ENCODE measurements around the gene PRKN.

The PRKN gene

DNA sequence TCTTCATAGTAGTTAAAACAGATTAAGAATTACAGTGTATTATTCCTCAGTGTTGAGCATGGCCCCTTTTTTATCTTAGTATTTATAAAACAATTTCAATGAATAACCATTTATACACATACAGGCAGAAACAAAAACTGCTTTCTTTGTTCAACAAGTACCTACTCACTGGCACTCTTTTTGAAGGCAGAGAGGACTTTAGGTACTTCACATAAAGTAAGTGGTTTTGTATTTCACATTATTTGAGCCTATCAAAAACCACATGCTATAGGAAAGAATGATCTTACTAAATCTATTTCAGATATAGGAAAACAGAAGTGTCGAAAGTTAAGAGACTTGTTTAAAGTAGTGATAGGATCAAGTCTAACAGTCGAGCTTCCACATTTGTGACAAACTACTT, 73.8 kb downstream of the PRKN start:
- 83 to 90% methylated on average over 2 of the region's 2 CpGs for WGBS, 2 experiments
- Histone ChIP-seq H3K4me1 (ENCODE audit: control insufficient read depth, insufficient read depth, low read length) (no peaks in the 10 kb centered on the region), H3K36me3 (ENCODE audit: control insufficient read depth, insufficient read depth, low read length) (no peaks in the 10 kb centered on the region), H3K27ac (ENCODE audit: insufficient read depth, low read depth, low read length, poor library complexity, severe bottlenecking) (no peak overlapping the region), H3K9me3 (ENCODE audit: control insufficient read depth, low read length) (no peaks in the 10 kb centered on the region), H3K27me3 (ENCODE audit: control insufficient read depth, insufficient read depth, low read length, poor library complexity, severe bottlenecking) (no peaks in the 10 kb centered on the region), H3K4me3 (ENCODE audit: insufficient read depth, low read depth, low read length) (no peak overlapping the region)

DNA sequence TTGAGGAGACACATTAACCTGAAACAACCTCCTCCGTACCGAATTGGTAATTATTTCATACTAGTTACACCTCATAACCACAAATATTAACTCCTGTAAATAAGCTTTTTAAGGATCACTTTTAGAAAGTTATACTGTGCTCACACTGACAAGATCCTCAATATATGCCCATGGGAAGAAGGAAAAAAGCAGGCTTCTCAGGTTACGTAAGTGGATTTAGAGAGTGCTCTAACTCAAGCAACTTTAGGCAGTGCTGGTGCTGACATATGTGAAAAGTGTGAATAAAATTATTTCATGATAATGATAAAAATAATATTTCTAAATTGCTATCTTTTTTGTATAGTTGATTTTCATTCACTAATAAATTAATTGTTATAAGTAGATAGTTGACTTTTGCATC, 76.1 kb downstream of the PRKN start:
- Histone ChIP-seq H3K4me1 (ENCODE audit: control insufficient read depth, insufficient read depth, low read length) (no peaks in the 10 kb centered on the region), H3K9me3 (ENCODE audit: control insufficient read depth, low read length) (no peaks in the 10 kb centered on the region)
- WGBS, 2 experiments = 80 to 96% methylated on average over 1 to 3 of the region's 3 CpGs

DNA sequence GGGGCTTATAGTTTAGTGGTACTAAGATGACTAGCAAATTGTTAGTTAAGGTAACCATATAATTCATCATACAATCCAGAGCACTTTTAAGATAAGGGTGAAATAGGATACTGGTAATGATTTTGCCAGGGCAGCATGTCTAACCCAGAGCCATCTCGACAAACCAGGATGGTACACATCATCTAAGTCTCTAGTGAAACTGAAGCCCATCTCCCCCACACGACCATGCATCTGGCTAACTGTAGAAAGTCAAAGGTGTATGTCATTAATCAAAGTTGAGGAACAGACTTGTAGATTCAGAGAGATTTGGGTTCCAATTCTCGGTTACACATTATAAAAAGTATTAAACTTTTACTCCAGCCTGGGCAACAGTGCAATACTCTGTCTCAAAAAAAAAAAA, 78.3 kb downstream of the PRKN start:
- H3K4me3 ChIP-seq (ENCODE audit: insufficient read depth, low read depth, low read length) = no peak overlapping the region
- no peak overlapping the region for H3K27ac ChIP-seq (ENCODE audit: insufficient read depth, low read depth, low read length, poor library complexity, severe bottlenecking)
- H3K27me3 ChIP-seq (ENCODE audit: control insufficient read depth, insufficient read depth, low read length, poor library complexity, severe bottlenecking) = no peaks in the 10 kb centered on the region
- no peaks in the 10 kb centered on the region for H3K4me1 ChIP-seq (ENCODE audit: control insufficient read depth, insufficient read depth, low read length)
- no peaks in the 10 kb centered on the region for H3K36me3 ChIP-seq (ENCODE audit: control insufficient read depth, insufficient read depth, low read length)
- 92 to 100% methylated on average over 2 to 3 of the region's 3 CpGs for WGBS, 2 experiments
- H3K9me3 ChIP-seq (ENCODE audit: control insufficient read depth, low read length) = no peaks in the 10 kb centered on the region

More for the DNA sequence above, 76.1 kb downstream of the PRKN start:
- Histone ChIP-seq H3K36me3 (ENCODE audit: control insufficient read depth, insufficient read depth, low read length) (no peaks in the 10 kb centered on the region), H3K27me3 (ENCODE audit: control insufficient read depth, insufficient read depth, low read length, poor library complexity, severe bottlenecking) (no peaks in the 10 kb centered on the region), H3K4me3 (ENCODE audit: insufficient read depth, low read depth, low read length) (no peak overlapping the region), H3K27ac (ENCODE audit: insufficient read depth, low read depth, low read length, poor library complexity, severe bottlenecking) (no peak overlapping the region)

DNA sequence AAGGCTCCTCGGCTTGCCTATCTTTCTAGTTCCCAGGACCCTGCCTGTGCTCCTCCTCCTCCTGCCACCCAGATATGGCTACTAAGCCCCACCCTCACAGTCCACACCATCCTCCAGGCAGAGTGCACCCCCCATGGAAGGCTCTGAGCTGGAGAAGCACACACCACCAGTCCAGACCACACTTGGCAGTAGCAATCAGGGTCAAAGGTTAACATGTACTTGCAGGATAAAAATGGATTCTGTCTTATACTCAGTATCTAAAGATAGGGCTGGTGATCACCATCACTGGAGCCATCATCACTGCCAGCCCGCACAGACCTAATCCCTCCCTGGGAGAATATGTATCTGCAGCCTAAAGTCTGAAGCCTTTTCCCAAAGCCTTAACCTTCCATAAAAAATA, 83.4 kb downstream of the PRKN start:
- no peak overlapping the region for H3K27ac ChIP-seq (ENCODE audit: insufficient read depth, low read depth, low read length, poor library complexity, severe bottlenecking)
- H3K36me3 ChIP-seq (ENCODE audit: control insufficient read depth, insufficient read depth, low read length) = no peaks in the 10 kb centered on the region
- WGBS, 2 experiments = 89 to 90% methylated on average over 2 of the region's 2 CpGs
- no peaks in the 10 kb centered on the region for H3K27me3 ChIP-seq (ENCODE audit: control insufficient read depth, insufficient read depth, low read length, poor library complexity, severe bottlenecking)
- no peaks in the 10 kb centered on the region for H3K9me3 ChIP-seq (ENCODE audit: control insufficient read depth, low read length)
- no peaks in the 10 kb centered on the region for H3K4me1 ChIP-seq (ENCODE audit: control insufficient read depth, insufficient read depth, low read length)
- no peak overlapping the region for H3K4me3 ChIP-seq (ENCODE audit: insufficient read depth, low read depth, low read length)

DNA sequence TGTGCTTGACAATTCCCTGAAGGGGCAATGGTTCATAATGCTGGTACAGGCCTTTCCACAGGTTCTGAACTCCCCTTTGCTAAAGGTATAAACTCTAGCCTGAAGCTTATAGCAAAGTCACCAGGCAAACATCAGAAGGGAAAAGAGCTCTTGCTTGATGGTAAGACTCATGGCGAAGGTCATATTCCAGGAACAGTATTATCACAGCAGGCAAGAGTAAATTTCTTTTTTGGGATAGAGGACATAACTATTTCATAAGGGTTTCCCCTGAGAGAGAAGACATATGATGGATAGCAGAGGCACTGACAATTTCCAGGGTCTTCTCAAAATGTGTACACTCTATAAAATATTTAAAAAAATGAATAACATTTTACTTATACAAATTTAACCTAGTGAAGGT, 86.8 kb downstream of the PRKN start:
- WGBS, 2 experiments = 95 to 100% methylated on average over 1 of the region's 1 CpG
- H3K9me3 ChIP-seq (ENCODE audit: control insufficient read depth, low read length) = no peaks in the 10 kb centered on the region
- H3K36me3 ChIP-seq (ENCODE audit: control insufficient read depth, insufficient read depth, low read length) = no peaks in the 10 kb centered on the region
- H3K4me3 ChIP-seq (ENCODE audit: insufficient read depth, low read depth, low read length) = no peak overlapping the region
- no peaks in the 10 kb centered on the region for H3K27me3 ChIP-seq (ENCODE audit: control insufficient read depth, insufficient read depth, low read length, poor library complexity, severe bottlenecking)
- H3K27ac ChIP-seq (ENCODE audit: insufficient read depth, low read depth, low read length, poor library complexity, severe bottlenecking) = no peak overlapping the region
- H3K4me1 ChIP-seq (ENCODE audit: control insufficient read depth, insufficient read depth, low read length) = no peaks in the 10 kb centered on the region

DNA sequence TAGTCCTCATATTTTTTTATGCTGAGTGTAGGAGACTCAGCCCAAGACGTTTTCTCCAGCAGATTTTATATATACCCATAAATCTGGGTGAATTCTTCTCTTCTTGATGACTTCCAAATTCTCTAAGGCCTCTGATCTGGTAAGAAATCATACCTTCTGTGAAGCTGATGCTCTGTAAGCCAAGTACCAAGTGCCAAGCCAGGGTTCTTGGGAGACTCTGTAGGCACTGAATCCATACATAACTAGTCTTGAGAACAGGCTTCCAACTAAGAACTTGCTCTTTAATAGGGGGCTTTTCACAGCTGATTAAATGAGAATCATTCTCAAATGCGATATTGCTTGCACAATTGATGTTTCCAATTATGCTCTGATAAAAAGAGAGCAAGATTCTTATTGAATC, 87.6 kb downstream of the PRKN start:
- 77 to 100% methylated on average over 2 of the region's 2 CpGs for WGBS, 2 experiments
- H3K27ac ChIP-seq (ENCODE audit: insufficient read depth, low read depth, low read length, poor library complexity, severe bottlenecking) = no peak overlapping the region
- no peaks in the 10 kb centered on the region for H3K9me3 ChIP-seq (ENCODE audit: control insufficient read depth, low read length)
- H3K27me3 ChIP-seq (ENCODE audit: control insufficient read depth, insufficient read depth, low read length, poor library complexity, severe bottlenecking) = no peaks in the 10 kb centered on the region
- no peak overlapping the region for H3K4me3 ChIP-seq (ENCODE audit: insufficient read depth, low read depth, low read length)
- H3K36me3 ChIP-seq (ENCODE audit: control insufficient read depth, insufficient read depth, low read length) = no peaks in the 10 kb centered on the region
- no peaks in the 10 kb centered on the region for H3K4me1 ChIP-seq (ENCODE audit: control insufficient read depth, insufficient read depth, low read length)

DNA sequence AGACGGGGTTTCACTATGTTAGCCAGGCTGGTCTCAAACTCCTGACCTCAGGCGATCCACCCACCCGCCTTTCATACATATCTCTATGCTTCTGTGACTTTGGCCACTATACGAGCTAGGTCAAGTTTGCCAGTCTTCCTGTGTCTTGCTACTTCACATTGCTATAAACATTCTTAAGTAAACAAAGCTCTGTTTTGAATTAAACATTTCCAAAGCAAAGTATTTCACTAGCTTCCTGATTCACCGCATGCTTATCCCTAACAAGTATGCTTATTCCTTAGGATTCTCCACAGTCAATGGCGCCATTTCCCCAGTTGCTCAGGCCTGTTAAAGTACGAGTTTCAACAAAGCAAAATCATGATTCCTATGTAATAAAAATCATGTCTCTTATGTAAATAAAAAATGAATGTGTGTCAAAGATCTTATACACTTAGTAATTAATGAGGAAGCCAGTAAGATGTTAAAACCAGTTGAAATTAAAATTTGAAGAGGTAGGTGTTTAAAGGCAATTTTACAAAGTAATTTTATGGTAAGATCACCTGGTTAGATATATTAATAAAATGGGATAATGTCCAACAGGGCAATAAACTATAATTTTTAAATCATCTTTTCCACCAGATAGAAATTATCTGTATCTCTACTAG, 88.5 kb downstream of the PRKN start:
- no peak overlapping the region for H3K4me3 ChIP-seq (ENCODE audit: insufficient read depth, low read depth, low read length)
- H3K9me3 ChIP-seq (ENCODE audit: control insufficient read depth, low read length) = no peaks in the 10 kb centered on the region
- H3K27ac ChIP-seq (ENCODE audit: insufficient read depth, low read depth, low read length, poor library complexity, severe bottlenecking) = no peak overlapping the region
- WGBS, 2 experiments = 75 to 78% methylated on average over 6 of the region's 7 CpGs
- no peaks in the 10 kb centered on the region for H3K27me3 ChIP-seq (ENCODE audit: control insufficient read depth, insufficient read depth, low read length, poor library complexity, severe bottlenecking)
- H3K36me3 ChIP-seq (ENCODE audit: control insufficient read depth, insufficient read depth, low read length) = no peaks in the 10 kb centered on the region
- no peaks in the 10 kb centered on the region for H3K4me1 ChIP-seq (ENCODE audit: control insufficient read depth, insufficient read depth, low read length)

DNA sequence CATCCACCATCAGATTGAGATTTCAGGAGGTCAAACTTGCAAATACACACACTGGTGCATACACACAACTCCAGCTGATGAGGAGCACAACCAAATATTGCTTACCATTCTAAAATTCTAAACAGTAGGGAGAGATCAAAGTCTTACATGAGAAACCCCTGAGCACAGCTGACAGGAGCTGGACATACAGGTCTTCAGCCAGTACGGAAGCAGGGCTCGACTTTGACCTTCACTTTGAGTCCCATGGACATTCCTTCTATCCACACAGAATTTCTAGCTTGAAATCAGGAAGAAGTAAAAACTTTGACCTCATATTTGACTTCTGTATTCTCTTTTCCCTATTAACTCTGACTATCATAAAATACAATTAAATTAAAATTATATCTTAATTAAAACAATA, 90.2 kb downstream of the PRKN start:
- Histone ChIP-seq H3K36me3 (ENCODE audit: control insufficient read depth, insufficient read depth, low read length) (no peaks in the 10 kb centered on the region), H3K4me3 (ENCODE audit: insufficient read depth, low read depth, low read length) (no peak overlapping the region), H3K9me3 (ENCODE audit: control insufficient read depth, low read length) (no peaks in the 10 kb centered on the region), H3K27me3 (ENCODE audit: control insufficient read depth, insufficient read depth, low read length, poor library complexity, severe bottlenecking) (no peaks in the 10 kb centered on the region), H3K4me1 (ENCODE audit: control insufficient read depth, insufficient read depth, low read length) (no peaks in the 10 kb centered on the region), H3K27ac (ENCODE audit: insufficient read depth, low read depth, low read length, poor library complexity, severe bottlenecking) (no peak overlapping the region)
- 95 to 97% methylated on average over 2 of the region's 2 CpGs for WGBS, 2 experiments

DNA sequence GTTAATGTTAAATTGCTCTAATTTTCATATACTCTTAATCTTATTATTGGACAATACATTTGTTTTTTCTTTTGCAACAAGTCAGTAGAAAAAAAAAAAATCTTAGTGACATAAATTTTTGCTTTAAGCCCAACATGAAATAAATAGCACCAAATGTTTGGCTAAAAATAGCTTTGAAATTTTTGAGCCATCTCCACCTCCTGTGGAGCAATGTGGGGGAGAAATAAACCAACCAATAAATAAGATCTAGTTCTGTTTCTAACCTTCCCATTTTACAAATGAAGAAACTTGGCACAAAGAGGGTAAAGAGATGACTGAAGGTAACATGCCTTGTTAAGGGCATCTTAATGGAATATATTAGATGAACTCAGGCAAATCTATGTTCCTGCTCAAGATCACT, 91.4 kb downstream of the PRKN start:
- H3K36me3 ChIP-seq (ENCODE audit: control insufficient read depth, insufficient read depth, low read length) = no peaks in the 10 kb centered on the region
- H3K4me1 ChIP-seq (ENCODE audit: control insufficient read depth, insufficient read depth, low read length) = no peaks in the 10 kb centered on the region
- H3K27me3 ChIP-seq (ENCODE audit: control insufficient read depth, insufficient read depth, low read length, poor library complexity, severe bottlenecking) = no peaks in the 10 kb centered on the region
- no peak overlapping the region for H3K4me3 ChIP-seq (ENCODE audit: insufficient read depth, low read depth, low read length)
- no peaks in the 10 kb centered on the region for H3K9me3 ChIP-seq (ENCODE audit: control insufficient read depth, low read length)
- no peak overlapping the region for H3K27ac ChIP-seq (ENCODE audit: insufficient read depth, low read depth, low read length, poor library complexity, severe bottlenecking)

DNA sequence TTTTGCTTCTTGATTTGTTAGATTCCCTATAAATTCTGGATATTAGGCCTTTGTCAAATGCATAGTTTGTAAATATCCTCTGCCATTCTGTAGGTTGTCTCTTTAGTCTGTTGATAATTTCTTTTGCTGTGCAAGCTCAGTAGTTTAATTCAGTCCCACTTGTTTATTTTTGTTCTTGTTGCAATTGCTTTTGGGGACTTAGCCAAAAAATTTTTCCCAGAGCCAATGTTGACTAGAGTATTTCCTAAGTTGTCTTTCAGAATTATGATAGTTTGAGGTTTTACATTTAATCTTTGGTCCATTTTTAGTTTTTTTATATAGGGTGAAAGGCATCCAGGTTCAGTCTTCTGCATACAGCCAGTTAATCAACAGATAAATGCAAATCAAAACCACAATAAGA, 96.0 kb downstream of the PRKN start:
- no peak overlapping the region for H3K4me3 ChIP-seq (ENCODE audit: insufficient read depth, low read depth, low read length)
- H3K27me3 ChIP-seq (ENCODE audit: control insufficient read depth, insufficient read depth, low read length, poor library complexity, severe bottlenecking) = no peaks in the 10 kb centered on the region
- H3K27ac ChIP-seq (ENCODE audit: insufficient read depth, low read depth, low read length, poor library complexity, severe bottlenecking) = no peak overlapping the region
- no peaks in the 10 kb centered on the region for H3K9me3 ChIP-seq (ENCODE audit: control insufficient read depth, low read length)
- H3K36me3 ChIP-seq (ENCODE audit: control insufficient read depth, insufficient read depth, low read length) = no peaks in the 10 kb centered on the region
- no peaks in the 10 kb centered on the region for H3K4me1 ChIP-seq (ENCODE audit: control insufficient read depth, insufficient read depth, low read length)

DNA sequence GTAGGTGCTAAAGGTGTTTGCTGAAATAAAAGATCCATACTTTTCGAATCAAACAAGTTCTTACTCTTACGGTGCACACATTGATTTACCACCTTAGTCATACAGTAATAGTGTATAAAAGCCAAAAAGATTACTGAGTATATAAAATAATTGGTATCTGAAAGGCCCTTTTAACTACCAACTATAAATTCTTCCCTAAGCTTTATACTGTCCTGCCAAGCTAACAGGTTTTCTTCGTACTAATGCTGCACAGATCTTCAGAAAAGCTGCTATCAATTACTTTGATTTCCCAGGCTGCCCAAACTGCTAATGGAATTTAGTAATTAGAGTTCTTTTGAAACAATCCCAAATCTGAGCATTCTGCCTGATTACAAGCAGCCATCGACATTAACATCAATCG, 97.5 kb downstream of the PRKN start:
- WGBS, 2 experiments = 98 to 100% methylated on average over 3 of the region's 5 CpGs
- H3K9me3 ChIP-seq (ENCODE audit: control insufficient read depth, low read length) = no peaks in the 10 kb centered on the region
- no peaks in the 10 kb centered on the region for H3K27me3 ChIP-seq (ENCODE audit: control insufficient read depth, insufficient read depth, low read length, poor library complexity, severe bottlenecking)
- no peaks in the 10 kb centered on the region for H3K36me3 ChIP-seq (ENCODE audit: control insufficient read depth, insufficient read depth, low read length)
- H3K27ac ChIP-seq (ENCODE audit: insufficient read depth, low read depth, low read length, poor library complexity, severe bottlenecking) = no peak overlapping the region
- H3K4me1 ChIP-seq (ENCODE audit: control insufficient read depth, insufficient read depth, low read length) = no peaks in the 10 kb centered on the region
- no peak overlapping the region for H3K4me3 ChIP-seq (ENCODE audit: insufficient read depth, low read depth, low read length)
